Stimulated activated memory B cell treated with anti-CD40 and anti-IgM and Interleukin-4, amounts not matched to agents 10 μg/mL and 1 μg/mL and 100 μg/mL, for 72 hours (primary cell): ENCODE results near the gene AREG.

Experiments
- ATAC-seq: fragments of 150-1000 bp; cut with Tn5 transposase; 2 replicates; pipeline ENCODE4 v1.10.0; 2021
- H3K27ac Mint-ChIP-seq: one replicate; pipeline ENCODE4 v1.8.0; 2022; ENCODE audit warnings: mild to moderate bottlenecking, mixed read lengths
- H3K27me3 Mint-ChIP-seq: one replicate; pipeline ENCODE4 v1.8.0; 2022; ENCODE audit warnings: mixed read lengths
- H3K36me3 Mint-ChIP-seq: one replicate; pipeline ENCODE4 v1.8.0; 2022; ENCODE audit warnings: mixed read lengths
- H3K4me1 Mint-ChIP-seq: one replicate; pipeline ENCODE4 v1.8.0; 2022; ENCODE audit warnings: mixed read lengths
- H3K4me3 Mint-ChIP-seq: one replicate; pipeline ENCODE4 v1.8.0; 2022; ENCODE audit warnings: mild to moderate bottlenecking, moderate library complexity, mixed read lengths
- H3K9me3 Mint-ChIP-seq: one replicate; pipeline ENCODE4 v1.8.0; 2022; ENCODE audit warnings: mixed read lengths

Gene AREG

GRCh38 chr4:74473155-74473811, 28.3 kb downstream of the AREG start:
- no peaks in the 10 kb centered on the region for H3K9me3 Mint-ChIP-seq
- no peaks in the 10 kb centered on the region for H3K4me1 Mint-ChIP-seq
- ATAC-seq, result no peak
- H3K27me3 Mint-ChIP-seq, result peaks cover 20% of the 10 kb centered on the region
- no peak overlapping the region for H3K27ac Mint-ChIP-seq
- H3K36me3 Mint-ChIP-seq, result no peaks in the 10 kb centered on the region
- no peak overlapping the region for H3K4me3 Mint-ChIP-seq

- Mint-ChIP-seq H3K27me3 (peaks cover 22% of the 10 kb centered on the region), H3K4me3 (no peak overlapping the region), H3K9me3 (no peaks in the 10 kb centered on the region), H3K4me1 (no peaks in the 10 kb centered on the region), H3K27ac (no peak overlapping the region), H3K36me3 (no peaks in the 10 kb centered on the region)
- ATAC-seq, result no peak
Observed at GRCh38 chr4:74474345-74475090, 29.6 kb downstream of the AREG start.

- H3K4me3 Mint-ChIP-seq, result no peak overlapping the region
- no peaks in the 10 kb centered on the region for H3K4me1 Mint-ChIP-seq
- H3K9me3 Mint-ChIP-seq, result no peaks in the 10 kb centered on the region
- peaks cover 29% of the 10 kb centered on the region for H3K27me3 Mint-ChIP-seq
- H3K36me3 Mint-ChIP-seq, result no peaks in the 10 kb centered on the region
- no peak for ATAC-seq
- no peak overlapping the region for H3K27ac Mint-ChIP-seq
Observed at GRCh38 chr4:74475091-74475800, 30.3 kb downstream of the AREG start.

GRCh38 chr4:74475946-74476345, 31.0 kb downstream of the AREG start:
- no peaks in the 10 kb centered on the region for H3K9me3 Mint-ChIP-seq
- no peak overlapping the region for H3K4me3 Mint-ChIP-seq
- H3K36me3 Mint-ChIP-seq, result no peaks in the 10 kb centered on the region
- no peak for ATAC-seq
- no peaks in the 10 kb centered on the region for H3K4me1 Mint-ChIP-seq
- no peak overlapping the region for H3K27ac Mint-ChIP-seq
- H3K27me3 Mint-ChIP-seq, result peaks cover 29% of the 10 kb centered on the region

- Mint-ChIP-seq H3K4me3 (no peak overlapping the region), H3K9me3 (no peaks in the 10 kb centered on the region), H3K27ac (no peak overlapping the region), H3K27me3 (peaks cover 23% of the 10 kb centered on the region), H3K4me1 (no peaks in the 10 kb centered on the region), H3K36me3 (no peaks in the 10 kb centered on the region)
- no peak for ATAC-seq
Observed at GRCh38 chr4:74479009-74479408, 34.1 kb downstream of the AREG start.

GRCh38 chr4:74480267-74480666, 35.3 kb downstream of the AREG start:
- no peaks in the 10 kb centered on the region for H3K36me3 Mint-ChIP-seq
- H3K27me3 Mint-ChIP-seq, result peaks cover 11% of the 10 kb centered on the region
- peak; percentile 7 for ATAC-seq
- H3K4me3 Mint-ChIP-seq, result no peak overlapping the region
- no peaks in the 10 kb centered on the region for H3K4me1 Mint-ChIP-seq
- no peaks in the 10 kb centered on the region for H3K9me3 Mint-ChIP-seq
- H3K27ac Mint-ChIP-seq, result no peak overlapping the region

- Mint-ChIP-seq H3K27ac (no peak overlapping the region), H3K9me3 (no peaks in the 10 kb centered on the region), H3K4me3 (no peak overlapping the region), H3K36me3 (no peaks in the 10 kb centered on the region), H3K27me3 (peaks cover 8% of the 10 kb centered on the region), H3K4me1 (no peaks in the 10 kb centered on the region)
- ATAC-seq, result no peak
Observed at GRCh38 chr4:74481891-74482609, 37.1 kb downstream of the AREG start.

GRCh38 chr4:74483226-74483911, 38.4 kb downstream of the AREG start:
- no peaks in the 10 kb centered on the region for H3K36me3 Mint-ChIP-seq
- peaks cover 8% of the 10 kb centered on the region for H3K27me3 Mint-ChIP-seq
- no peaks in the 10 kb centered on the region for H3K9me3 Mint-ChIP-seq
- no peaks in the 10 kb centered on the region for H3K4me1 Mint-ChIP-seq
- no peak overlapping the region for H3K4me3 Mint-ChIP-seq
- H3K27ac Mint-ChIP-seq, result no peak overlapping the region
- ATAC-seq, result peak; percentile 50

GRCh38 chr4:74486905-74487304, 42.0 kb downstream of the AREG start:
- H3K36me3 Mint-ChIP-seq, result no peaks in the 10 kb centered on the region
- no peak overlapping the region for H3K27ac Mint-ChIP-seq
- no peak overlapping the region for H3K4me3 Mint-ChIP-seq
- no peaks in the 10 kb centered on the region for H3K4me1 Mint-ChIP-seq
- H3K9me3 Mint-ChIP-seq, result no peaks in the 10 kb centered on the region
- H3K27me3 Mint-ChIP-seq, result no peaks in the 10 kb centered on the region
- no peak for ATAC-seq

- H3K4me1 Mint-ChIP-seq, result no peaks in the 10 kb centered on the region
- H3K4me3 Mint-ChIP-seq, result no peak overlapping the region
- H3K36me3 Mint-ChIP-seq, result no peaks in the 10 kb centered on the region
- no peak for ATAC-seq
- H3K9me3 Mint-ChIP-seq, result no peaks in the 10 kb centered on the region
- no peak overlapping the region for H3K27ac Mint-ChIP-seq
- H3K27me3 Mint-ChIP-seq, result no peaks in the 10 kb centered on the region
Observed at GRCh38 chr4:74487771-74488170, 42.8 kb downstream of the AREG start.

- no peak overlapping the region for H3K27ac Mint-ChIP-seq
- no peak overlapping the region for H3K4me3 Mint-ChIP-seq
- H3K27me3 Mint-ChIP-seq, result no peaks in the 10 kb centered on the region
- H3K9me3 Mint-ChIP-seq, result no peaks in the 10 kb centered on the region
- ATAC-seq, result no peak
- no peaks in the 10 kb centered on the region for H3K36me3 Mint-ChIP-seq
- H3K4me1 Mint-ChIP-seq, result no peaks in the 10 kb centered on the region
Observed at GRCh38 chr4:74490736-74491135, 45.8 kb downstream of the AREG start.

- H3K36me3 Mint-ChIP-seq, result no peaks in the 10 kb centered on the region
- H3K4me3 Mint-ChIP-seq, result no peak overlapping the region
- H3K27ac Mint-ChIP-seq, result no peak overlapping the region
- peak; percentile 78 for ATAC-seq
- H3K27me3 Mint-ChIP-seq, result peaks cover 73% of the 10 kb centered on the region
- H3K4me1 Mint-ChIP-seq, result peaks cover 9% of the 10 kb centered on the region
- no peaks in the 10 kb centered on the region for H3K9me3 Mint-ChIP-seq
Observed at GRCh38 chr4:74499986-74500781, 55.2 kb downstream of the AREG start.

- Mint-ChIP-seq H3K27me3 (peaks cover 82% of the 10 kb centered on the region), H3K36me3 (no peaks in the 10 kb centered on the region), H3K4me3 (no peak overlapping the region), H3K27ac (no peak overlapping the region), H3K4me1 (peaks cover 9% of the 10 kb centered on the region), H3K9me3 (peaks cover 2% of the 10 kb centered on the region)
- ATAC-seq, result no peak
Observed at GRCh38 chr4:74501579-74501978, 56.6 kb downstream of the AREG start.

GRCh38 chr4:74503580-74503979, 58.6 kb downstream of the AREG start:
- peaks cover 9% of the 10 kb centered on the region for H3K4me1 Mint-ChIP-seq
- H3K9me3 Mint-ChIP-seq, result peaks cover 4% of the 10 kb centered on the region
- H3K4me3 Mint-ChIP-seq, result no peak overlapping the region
- ATAC-seq, result no peak
- H3K27ac Mint-ChIP-seq, result no peak overlapping the region
- peaks cover 65% of the 10 kb centered on the region for H3K27me3 Mint-ChIP-seq
- H3K36me3 Mint-ChIP-seq, result no peaks in the 10 kb centered on the region
